ENCODE data around the gene TMEM171.

DNA sequence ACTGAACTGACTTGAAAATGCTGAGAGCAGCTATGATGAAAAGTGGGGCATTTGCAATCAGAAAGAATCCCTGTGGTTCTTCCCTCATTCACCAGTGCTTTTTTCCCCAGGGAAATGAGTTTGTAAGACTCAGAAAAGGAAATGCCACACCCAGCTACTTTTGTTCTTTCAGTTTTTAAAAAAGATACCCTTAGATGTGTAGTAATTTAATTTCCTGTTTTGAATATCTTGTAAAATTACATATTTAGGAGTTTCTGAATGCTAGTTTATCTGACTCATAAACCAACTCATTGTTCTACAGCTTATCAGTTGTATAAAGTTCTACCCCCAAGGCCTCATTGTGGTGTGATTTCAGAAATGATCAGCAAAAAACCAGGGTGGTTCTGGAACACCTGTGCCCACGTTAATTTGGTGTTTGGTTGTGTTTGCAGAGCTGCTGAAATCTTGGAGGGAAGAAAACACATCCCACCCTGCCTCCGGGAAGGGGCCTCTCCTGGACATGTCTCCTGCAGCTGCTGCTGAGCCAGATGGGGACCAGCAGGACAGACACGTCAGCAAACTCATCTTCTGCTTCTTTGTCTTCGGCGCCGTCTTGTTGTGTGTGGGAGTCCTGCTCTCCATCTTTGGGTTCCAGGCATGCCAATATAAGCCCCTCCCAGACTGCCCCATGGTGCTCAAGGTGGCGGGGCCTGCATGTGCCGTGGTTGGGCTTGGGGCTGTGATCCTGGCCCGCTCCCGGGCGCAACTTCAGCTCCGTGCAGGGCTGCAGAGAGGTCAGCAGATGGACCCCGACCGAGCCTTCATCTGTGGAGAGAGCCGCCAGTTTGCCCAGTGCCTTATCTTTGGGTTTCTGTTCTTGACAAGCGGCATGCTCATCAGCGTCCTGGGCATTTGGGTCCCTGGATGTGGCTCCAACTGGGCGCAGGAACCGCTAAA is 2.8 kb downstream of the TMEM171 start:
- TF ChIP-seq, protein P1, sequence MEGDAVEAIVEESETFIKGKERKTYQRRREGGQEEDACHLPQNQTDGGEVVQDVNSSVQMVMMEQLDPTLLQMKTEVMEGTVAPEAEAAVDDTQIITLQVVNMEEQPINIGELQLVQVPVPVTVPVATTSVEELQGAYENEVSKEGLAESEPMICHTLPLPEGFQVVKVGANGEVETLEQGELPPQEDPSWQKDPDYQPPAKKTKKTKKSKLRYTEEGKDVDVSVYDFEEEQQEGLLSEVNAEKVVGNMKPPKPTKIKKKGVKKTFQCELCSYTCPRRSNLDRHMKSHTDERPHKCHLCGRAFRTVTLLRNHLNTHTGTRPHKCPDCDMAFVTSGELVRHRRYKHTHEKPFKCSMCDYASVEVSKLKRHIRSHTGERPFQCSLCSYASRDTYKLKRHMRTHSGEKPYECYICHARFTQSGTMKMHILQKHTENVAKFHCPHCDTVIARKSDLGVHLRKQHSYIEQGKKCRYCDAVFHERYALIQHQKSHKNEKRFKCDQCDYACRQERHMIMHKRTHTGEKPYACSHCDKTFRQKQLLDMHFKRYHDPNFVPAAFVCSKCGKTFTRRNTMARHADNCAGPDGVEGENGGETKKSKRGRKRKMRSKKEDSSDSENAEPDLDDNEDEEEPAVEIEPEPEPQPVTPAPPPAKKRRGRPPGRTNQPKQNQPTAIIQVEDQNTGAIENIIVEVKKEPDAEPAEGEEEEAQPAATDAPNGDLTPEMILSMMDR (IDR thresholded peaks at IDR 0.05; ENCODE audit: poor library complexity), result no peak
- no peak for TF ChIP-seq EZH2phosphoT487 (IDR thresholded peaks at IDR 0.05; ENCODE audit: low read depth, severe bottlenecking, unreplicated experiment)
- no peak for TF ChIP-seq EZH2 (IDR thresholded peaks at IDR 0.05; ENCODE audit: borderline replicate concordance)

Measured in hepatocyte (in vitro differentiated cells).